Adrenal gland (tissue), 5 donors: ENCODE measurements around the gene SHOC2.

Experiments
- CTCF ChIP-seq, 6 experiments: fragments of 450-650 bp in 4 of 6; fragments of 200-600 bp in 2 of 6; sonication (generic) in 1 of 6; IDR thresholded peaks; 1 replicate in 5 of 6; 2 replicates in 1 of 6; pipeline versions ENCODE4 v1.5.1 to v1.8.0; 2016 to 2021; ENCODE audit warnings: antibody characterized with exemption in 6 of 6, mild to moderate bottlenecking in 2 of 6, moderate library complexity in 1 of 6
- POLR2A ChIP-seq, 2 donors: fragments of 450-650 bp; IDR thresholded peaks; one replicate each; pipeline ENCODE4 v1.6.1; 2017; ENCODE audit warnings: antibody characterized with exemption in 2 of 2, mild to moderate bottlenecking in 2 of 2, moderate library complexity in 1 of 2
- donor health status: DM: no; HTN: no; CAD: no.

DNA sequence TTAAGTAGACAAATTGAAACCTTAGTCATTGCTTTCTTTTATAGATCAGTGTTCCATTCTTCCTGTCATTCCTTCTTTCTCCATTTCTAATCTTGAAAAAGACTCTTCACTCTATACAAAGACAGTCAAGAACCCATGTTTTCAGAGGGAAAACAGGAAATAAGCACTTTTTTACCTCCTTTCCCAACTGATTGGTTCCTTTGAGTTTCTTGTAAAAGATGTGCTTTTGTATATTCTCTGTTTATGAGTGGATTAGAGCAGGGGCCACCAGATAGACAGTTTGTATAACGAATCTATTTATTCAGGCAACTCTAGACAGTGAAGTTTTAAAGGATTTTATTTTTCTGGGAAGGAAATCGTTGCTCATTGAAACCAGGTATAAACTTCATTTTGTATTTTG lies 49.8 kb downstream of the SHOC2 start:
- TF ChIP-seq CTCF (IDR thresholded peaks at IDR 0.05) (no peak), POLR2A (IDR thresholded peaks at IDR 0.05) (no peak)
